ENCODE data around the gene COL25A1.

The COL25A1 gene

GRCh38 chr4:109185951-109186350 is 116.5 kb downstream of the COL25A1 start:
- CTCF ChIA-PET, result no interaction called here
- no peak for DNase-seq (ENCODE audit: extremely low spot score)
- no peak for TF ChIP-seq CTCF (IDR thresholded peaks at IDR 0.05; ENCODE audit: control extremely low read depth, extremely low read depth, low read depth, missing control alignments)
- POLR2A ChIA-PET, result no interaction called here

DNA sequence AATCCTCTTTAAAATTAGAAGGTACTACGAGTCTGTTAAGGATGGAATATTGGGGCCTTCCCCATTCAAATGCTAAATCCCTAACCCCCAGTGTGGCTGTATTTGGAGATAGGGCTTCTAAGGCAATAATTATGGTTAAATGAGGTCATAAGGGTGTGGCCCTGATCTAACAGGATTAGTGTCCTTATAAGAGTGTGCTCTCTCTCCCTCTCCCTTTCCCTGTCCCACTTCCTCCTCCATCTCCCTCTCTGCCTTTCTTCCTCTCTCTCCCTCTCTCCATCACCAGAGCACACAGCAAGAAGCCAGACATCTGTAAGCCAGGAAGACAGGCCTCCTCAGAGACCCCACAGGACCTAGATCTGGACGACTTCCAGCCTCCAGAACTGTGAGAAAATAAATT is 116.9 kb downstream of the COL25A1 start:
- ChIA-PET POLR2A (no interaction called here), CTCF (no interaction called here)
- no peak for TF ChIP-seq CTCF (IDR thresholded peaks at IDR 0.05; ENCODE audit: control extremely low read depth, extremely low read depth, low read depth, missing control alignments)
- no peak for DNase-seq (ENCODE audit: extremely low spot score)

DNA sequence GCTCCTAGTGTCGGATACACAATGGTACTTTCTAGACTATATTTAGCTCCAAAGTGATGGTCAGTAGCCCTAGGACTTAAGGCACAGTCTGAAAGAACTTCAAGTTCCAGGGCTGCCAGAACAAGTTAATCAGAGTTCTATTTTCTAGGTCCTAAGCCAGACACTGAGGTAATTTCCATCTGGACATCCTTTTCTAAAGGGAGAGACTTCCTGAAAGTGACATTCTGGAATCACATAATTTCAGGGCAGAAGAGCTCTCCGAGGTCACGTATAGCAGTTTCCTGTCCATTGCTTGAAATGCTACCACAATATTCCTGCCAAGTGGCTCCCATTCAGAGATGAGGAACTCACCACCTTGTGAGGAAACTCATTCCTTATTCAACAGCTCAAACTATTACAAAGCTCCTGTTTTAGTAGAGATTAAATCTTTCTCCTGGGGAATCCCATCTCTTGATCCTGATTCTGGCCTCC is 117.9 kb downstream of the COL25A1 start:
- POLR2A ChIA-PET, result no interaction called here
- no peak for TF ChIP-seq CTCF (IDR thresholded peaks at IDR 0.05; ENCODE audit: control extremely low read depth, extremely low read depth, low read depth, missing control alignments)
- DNase-seq (ENCODE audit: extremely low spot score), result no peak
- CTCF ChIA-PET, result interaction anchor here (1.2 to 1.5 kb wide), 2 partner anchors 9 to 12 kb away, joined by 3 read pairs; no protein-coding TSS in a partner anchor

GRCh38 chr4:109183931-109184490 is 118.4 kb downstream of the COL25A1 start:
- ChIA-PET POLR2A (no interaction called here), CTCF (interaction anchor here (1.2 to 1.5 kb wide), 2 partner anchors 9 to 13 kb away, joined by 3 read pairs; no protein-coding TSS in a partner anchor)
- no peak for DNase-seq (ENCODE audit: extremely low spot score)
- TF ChIP-seq CTCF (IDR thresholded peaks at IDR 0.05; ENCODE audit: control extremely low read depth, extremely low read depth, low read depth, missing control alignments), result no peak

DNA sequence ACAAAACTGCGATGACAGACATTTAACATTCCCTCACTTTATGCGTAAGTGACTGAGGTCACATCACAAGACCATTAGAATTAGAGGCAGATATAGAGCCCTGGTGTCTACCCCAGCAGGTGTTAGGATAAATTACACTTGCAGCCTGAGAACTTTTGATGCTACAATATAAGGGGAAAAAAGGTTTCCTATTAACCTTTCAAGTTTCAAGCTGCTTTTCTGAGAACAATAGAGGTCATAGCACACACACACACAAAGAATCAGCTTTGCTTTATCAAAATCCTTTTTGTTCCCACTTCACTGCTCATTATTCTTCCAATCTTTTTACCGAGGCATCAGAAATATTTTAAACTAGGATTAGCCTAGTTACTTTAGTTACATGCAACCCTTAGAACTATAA is 119.8 kb downstream of the COL25A1 start:
- CTCF ChIA-PET, result no interaction called here
- POLR2A ChIA-PET, result no interaction called here
- no peak for TF ChIP-seq CTCF (IDR thresholded peaks at IDR 0.05; ENCODE audit: control extremely low read depth, extremely low read depth, low read depth, missing control alignments)
- no peak for DNase-seq (ENCODE audit: extremely low spot score)

- CTCF ChIA-PET, result no interaction called here
- POLR2A ChIA-PET, result no interaction called here
- DNase-seq (ENCODE audit: extremely low spot score), result no peak
- TF ChIP-seq CTCF (IDR thresholded peaks at IDR 0.05; ENCODE audit: control extremely low read depth, extremely low read depth, low read depth, missing control alignments), result no peak
These were observed 123.4 kb downstream of the COL25A1 start for GRCh38 chr4:109179061-109179460.
